Body of pancreas (tissue), 4 donors: ENCODE measurements around the gene WNK2.

Experiments used
- CTCF ChIP-seq, 7 experiments: fragments of 450-650 bp in 4 of 7; fragments of 200-600 bp in 3 of 7; sonication (generic) in 3 of 7; IDR thresholded peaks; one replicate each; pipeline ENCODE4 v1.5.1; 2016 to 2019; ENCODE audit warnings: antibody characterized with exemption in 7 of 7
- POLR2A ChIP-seq, 3 donors: fragments of 450-650 bp; IDR thresholded peaks; one replicate each; pipeline ENCODE4 v1.6.1; 2016; ENCODE audit warnings: antibody characterized with exemption in 3 of 3, mild to moderate bottlenecking in 2 of 3

GRCh38 chr9:93194641-93195040, 10.7 kb downstream of the WNK2 start:
- no peak for TF ChIP-seq CTCF (IDR thresholded peaks at IDR 0.05)
- no peak for TF ChIP-seq POLR2A (IDR thresholded peaks at IDR 0.05)
